ENCODE measurements around the gene PRM1.

DNA sequence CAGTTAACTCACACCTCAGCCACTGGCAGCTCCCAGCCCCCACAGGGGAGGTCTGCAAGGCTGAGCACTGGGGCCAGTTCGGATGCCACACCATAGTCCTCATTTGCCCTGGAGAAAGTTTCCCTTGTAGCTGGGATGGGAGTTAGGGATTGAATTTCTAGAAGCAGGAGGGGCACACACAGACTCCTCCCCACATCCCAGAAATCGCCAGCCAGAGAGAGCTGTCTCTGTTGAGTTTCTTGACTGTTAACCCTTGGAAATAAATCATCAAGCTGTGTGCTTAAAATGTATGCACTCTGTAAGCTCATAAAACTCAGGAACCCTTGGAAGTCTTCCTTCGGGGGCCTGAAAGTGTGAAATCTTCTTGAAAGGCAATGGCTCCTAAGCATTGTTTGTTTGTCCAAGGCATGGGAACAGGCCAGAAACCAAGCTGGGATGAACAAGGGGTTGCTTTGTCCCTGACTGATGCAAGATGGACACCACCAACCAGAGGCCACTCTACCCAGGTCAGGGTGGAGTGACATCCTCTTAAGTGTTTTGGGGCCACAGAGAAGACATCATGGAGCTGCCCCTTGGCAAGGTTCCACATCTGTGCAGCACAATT is 7.3 kb downstream of the PRM1 start:
- no peak for TF ChIP-seq POLR2A (IDR thresholded peaks at IDR 0.05)
- TF ChIP-seq POLR2AphosphoS5 (IDR thresholded peaks at IDR 0.05): no peak
